Ramos (cell line): Measurements from ENCODE around the gene IL1RAPL2.
"Not testable (repeated sequence)": the region's sequence is repeated elsewhere in the genome, so short reads cannot be mapped to it uniquely, and the experiment has no call there.

Experiments used
- in situ Hi-C: fragments of 300-500 bp; cut with MboI; formaldehyde crosslinking; loops from one replicate; pipeline ENCODE4 v1.14.3; 2022; ENCODE audit warnings: low sequenced_read_pairs; ENCODE audit not compliant: unreplicated experiment

Gene IL1RAPL2

GRCh38 chrX:104833401-104833800, 267.4 kb downstream of the IL1RAPL2 start:
- in situ Hi-C loops = no loop called here

- in situ Hi-C loops = no loop called here
These were observed 276.6 kb downstream of the IL1RAPL2 start for GRCh38 chrX:104842646-104843045.

- in situ Hi-C loops = no loop called here
These were observed 286.2 kb downstream of the IL1RAPL2 start for GRCh38 chrX:104852241-104852640.

- in situ Hi-C loops = no loop called here
These were observed 288.2 kb downstream of the IL1RAPL2 start for GRCh38 chrX:104854188-104854587.

- in situ Hi-C loops = no loop called here
These were observed 288.9 kb downstream of the IL1RAPL2 start for GRCh38 chrX:104854790-104855340.

GRCh38 chrX:104863466-104863865, 297.5 kb downstream of the IL1RAPL2 start:
- in situ Hi-C loops = no loop called here

- in situ Hi-C loops = no loop called here
These were observed 298.3 kb downstream of the IL1RAPL2 start for GRCh38 chrX:104864296-104864695.

GRCh38 chrX:104877504-104877903, 311.5 kb downstream of the IL1RAPL2 start:
- in situ Hi-C loops = no loop called here

GRCh38 chrX:104902070-104902469, 336.1 kb downstream of the IL1RAPL2 start:
- in situ Hi-C loops = no loop called here

- in situ Hi-C loops = not testable (repeated sequence)
These were observed 343.7 kb downstream of the IL1RAPL2 start for GRCh38 chrX:104909694-104910093.

- in situ Hi-C loops = no loop called here
These were observed 347.3 kb downstream of the IL1RAPL2 start for GRCh38 chrX:104913348-104913747.

GRCh38 chrX:104914686-104915085, 348.7 kb downstream of the IL1RAPL2 start:
- in situ Hi-C loops = not testable (repeated sequence)

- in situ Hi-C loops = no loop called here
These were observed 352.1 kb downstream of the IL1RAPL2 start for GRCh38 chrX:104918122-104918521.

GRCh38 chrX:104921584-104922205, 355.7 kb downstream of the IL1RAPL2 start:
- in situ Hi-C loops = no loop called here

GRCh38 chrX:104922206-104922621, 356.2 kb downstream of the IL1RAPL2 start:
- in situ Hi-C loops = no loop called here

- in situ Hi-C loops = no loop called here
These were observed 363.3 kb downstream of the IL1RAPL2 start for GRCh38 chrX:104929324-104929723.

GRCh38 chrX:104935581-104935980, 369.6 kb downstream of the IL1RAPL2 start:
- in situ Hi-C loops = no loop called here

GRCh38 chrX:104953251-104953650, 387.3 kb downstream of the IL1RAPL2 start:
- in situ Hi-C loops = no loop called here

GRCh38 chrX:104961926-104962325, 395.9 kb downstream of the IL1RAPL2 start:
- in situ Hi-C loops = no loop called here

- in situ Hi-C loops = no loop called here
These were observed 402.2 kb downstream of the IL1RAPL2 start for GRCh38 chrX:104968241-104968640.

GRCh38 chrX:104972737-104973136, 406.7 kb downstream of the IL1RAPL2 start:
- in situ Hi-C loops = no loop called here

- in situ Hi-C loops = no loop called here
These were observed 421.1 kb downstream of the IL1RAPL2 start for GRCh38 chrX:104987063-104987462.
